Glomerular endothelial cell (primary cell): Measurements from ENCODE around the gene ANKRD13A. TPM values are rescaled to one million over a fixed set of nuclear protein-coding genes. Genes with fewer than 3 reads are reported as not detected.
A peak's percentile ranks its signal among the peaks of the same experiment; 100 is the strongest.

Source experiments
- DNase-seq: peaks from one replicate; pipeline ENCODE4 v3.0.0-alpha.2; 2011; ENCODE audit warnings: low read depth, low spot score; ENCODE audit errors: extremely low read depth
- total RNA-seq: library from RNA; depleted of rRNA; stranded (reverse); fragments of >200 nt; gene quantifications from 2 replicates; pipeline ENCODE4 v1.2.3, GENCODE V29; 2015

ANKRD13A gene
- 33.3 and 62.4 TPM in 2 replicates for total RNA-seq

- DNase-seq, result peak; percentile 88
These were observed at the start of gene ANKRD13A for GRCh38 chr12:109998904-109999648. TSS of gene ANKRD13A (plus strand) at chr12:109999430. CDS start at chr12:109999689, 259 bp downstream.

GRCh38 chr12:109950625-109951024, 48.6 kb upstream of the ANKRD13A start:
- no peak for DNase-seq

GRCh38 chr12:109951136-109951535, 48.1 kb upstream of the ANKRD13A start:
- no peak for DNase-seq

- DNase-seq, result no peak
These were observed 47.5 kb upstream of the ANKRD13A start for GRCh38 chr12:109951751-109952150.

GRCh38 chr12:109952160-109952858, 46.9 kb upstream of the ANKRD13A start:
- no peak for DNase-seq

- DNase-seq, result no peak
These were observed 46.4 kb upstream of the ANKRD13A start for GRCh38 chr12:109952873-109953272.

DNA sequence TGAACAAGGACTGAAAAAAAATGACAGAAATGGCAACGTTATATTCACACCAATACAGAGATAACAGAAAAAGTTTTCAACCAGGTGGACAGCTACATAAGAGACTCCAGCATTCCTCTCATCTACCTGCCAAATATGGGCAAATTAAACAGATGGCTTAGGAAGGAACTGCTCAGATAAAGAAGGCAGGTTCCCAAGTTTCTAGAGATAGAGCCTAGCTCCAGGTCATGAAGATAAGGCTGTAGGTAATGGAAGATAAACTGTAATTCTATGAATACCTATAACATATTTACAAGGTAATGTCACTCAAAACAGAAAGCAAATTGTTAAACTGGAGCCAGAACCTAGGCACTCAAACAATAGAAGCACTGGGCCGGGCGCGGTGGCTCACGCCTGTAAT, 45.6 kb upstream of the ANKRD13A start:
- DNase-seq, result no peak

GRCh38 chr12:109958374-109958773, 40.9 kb upstream of the ANKRD13A start:
- no peak for DNase-seq

DNA sequence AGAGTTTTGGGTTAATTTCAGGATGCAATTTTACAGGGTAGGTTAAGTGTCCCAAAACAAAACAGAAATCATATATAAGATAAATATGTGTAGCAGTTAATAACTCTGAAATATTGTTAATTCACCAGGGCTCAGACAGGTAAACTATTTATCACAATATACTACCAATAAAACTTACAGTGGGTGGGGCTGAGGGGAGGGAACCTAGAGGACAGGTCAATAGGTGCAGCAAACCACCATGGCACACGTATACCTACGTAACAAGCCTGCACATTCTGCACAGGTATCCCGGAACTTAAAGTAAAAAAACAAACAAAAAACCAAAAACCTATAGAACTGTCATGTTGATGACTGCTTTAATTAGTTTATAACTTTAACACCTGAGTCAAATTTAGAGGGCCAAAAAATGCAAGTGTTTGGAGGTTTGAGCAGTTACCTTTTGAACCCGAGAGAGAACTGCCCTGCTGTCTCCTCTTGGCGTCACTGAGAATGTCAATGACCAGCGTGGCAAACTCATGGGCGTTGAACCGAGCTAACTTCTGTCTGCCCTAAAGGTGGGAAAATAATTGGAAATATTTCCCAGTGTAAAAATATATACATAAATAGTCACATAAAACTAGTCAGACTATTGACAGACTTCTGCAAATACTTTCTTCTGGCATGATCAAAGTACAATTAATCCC, 39.7 kb upstream of the ANKRD13A start:
- DNase-seq, result no peak

DNA sequence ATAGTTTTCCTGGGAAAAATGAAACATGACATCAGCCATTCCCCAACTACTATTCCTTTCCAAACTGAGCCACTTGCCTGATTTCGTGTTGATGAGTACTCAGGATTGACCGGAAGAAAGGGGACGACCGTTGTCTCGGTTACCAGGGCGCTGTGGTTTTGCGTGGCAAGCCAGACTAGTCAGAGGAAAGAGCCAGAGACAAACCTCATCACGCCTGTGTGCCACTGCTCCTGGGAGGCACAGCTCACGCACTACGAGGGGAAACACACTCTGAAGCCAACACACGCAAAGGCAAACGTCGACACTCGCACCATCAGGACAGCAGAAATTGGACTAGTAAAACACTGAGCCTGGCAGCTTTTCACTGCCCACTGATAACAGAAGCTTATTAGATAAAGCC, 38.0 kb upstream of the ANKRD13A start:
- peak; percentile 42 for DNase-seq

DNA sequence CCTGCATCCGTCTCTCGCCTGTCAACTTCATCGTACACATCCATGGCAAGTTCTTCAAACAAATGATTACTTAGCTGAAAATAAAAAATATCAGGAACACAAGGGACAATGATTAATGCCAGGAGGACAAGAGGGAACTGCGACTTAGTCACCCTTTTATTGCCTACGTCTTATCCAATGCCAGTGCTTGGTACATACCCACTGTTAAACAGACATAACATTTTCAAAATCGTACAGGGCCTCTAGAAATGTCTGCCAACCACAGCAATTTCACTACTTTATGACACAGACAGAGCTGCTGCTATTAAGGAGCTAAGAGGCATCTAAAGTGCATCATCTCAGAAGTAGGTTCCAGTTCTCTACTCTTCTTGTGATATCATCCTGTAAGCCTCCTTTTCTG, 37.6 kb upstream of the ANKRD13A start:
- no peak for DNase-seq

DNA sequence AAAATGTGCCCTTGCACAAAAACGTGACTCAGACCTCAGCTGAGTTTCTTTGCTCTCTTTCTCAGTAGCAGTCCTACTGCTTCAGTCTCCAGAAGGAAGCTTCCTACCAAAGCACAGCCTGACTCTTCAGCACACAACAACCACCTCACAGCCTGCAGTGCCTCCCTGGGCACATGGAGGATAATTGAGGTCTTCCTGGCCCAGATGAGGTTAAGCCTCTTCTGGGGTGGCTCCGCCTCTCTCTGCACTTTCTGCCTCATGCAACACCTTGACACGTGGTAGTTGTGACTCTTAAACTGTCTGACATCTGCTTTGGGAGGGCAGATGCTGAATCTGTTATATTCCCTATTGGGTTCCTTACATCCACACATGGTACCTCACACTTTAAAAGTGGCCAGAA, 36.8 kb upstream of the ANKRD13A start:
- DNase-seq, result no peak

GRCh38 chr12:109963330-109963729, 35.9 kb upstream of the ANKRD13A start:
- DNase-seq, result no peak

DNA sequence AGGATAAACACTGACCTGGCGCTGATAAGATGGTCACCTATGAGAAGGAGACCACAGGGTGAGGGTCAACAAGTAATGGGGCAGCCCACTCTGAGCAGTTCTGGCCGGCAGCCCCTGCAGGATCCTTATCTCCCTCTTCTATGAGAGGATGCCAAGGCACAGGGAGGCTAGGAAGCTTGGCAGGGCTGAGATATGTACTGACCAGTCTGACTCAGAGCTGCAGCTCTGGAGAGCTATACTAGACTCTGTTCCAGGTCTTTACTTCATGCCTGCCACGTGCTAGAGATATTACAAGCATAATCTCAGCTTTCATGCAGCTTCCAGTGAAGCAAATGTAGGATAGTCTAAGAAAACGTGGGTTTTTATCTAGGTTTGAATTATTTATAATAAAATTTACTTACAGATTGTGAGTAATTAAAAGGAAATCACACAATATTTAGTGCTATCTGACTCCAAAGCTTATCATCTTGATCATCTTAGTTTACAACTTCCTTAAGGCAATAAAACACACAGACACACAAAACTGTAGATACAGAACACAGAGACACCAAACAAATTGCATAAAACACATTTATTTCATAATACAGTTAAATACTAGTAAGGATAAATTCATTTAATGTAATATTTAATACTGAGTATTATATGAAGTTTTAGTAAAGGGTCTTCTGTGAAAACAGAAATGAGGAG, 35.3 kb upstream of the ANKRD13A start:
- DNase-seq, result no peak

DNA sequence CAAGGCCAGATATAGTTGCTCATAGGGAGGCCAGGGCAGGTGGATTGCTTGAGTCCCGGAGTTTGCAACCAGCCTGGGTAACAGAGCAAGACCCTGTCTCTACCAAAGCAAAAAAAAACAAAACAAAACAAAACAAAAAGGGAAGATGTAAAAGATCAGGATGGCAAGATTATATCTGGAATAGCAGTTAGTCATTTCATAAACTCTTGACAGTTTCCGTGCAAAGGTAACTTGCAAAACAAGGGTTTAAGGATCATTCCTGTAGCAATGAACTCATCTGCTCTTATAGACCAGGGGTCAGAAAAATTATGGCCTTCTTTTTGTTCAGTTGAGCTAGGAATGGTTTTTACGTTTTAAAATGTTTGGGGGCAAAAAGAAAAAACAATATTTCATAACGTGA, 32.7 kb upstream of the ANKRD13A start:
- DNase-seq, result no peak

GRCh38 chr12:109967383-109968031, 31.7 kb upstream of the ANKRD13A start:
- DNase-seq, result no peak

DNA sequence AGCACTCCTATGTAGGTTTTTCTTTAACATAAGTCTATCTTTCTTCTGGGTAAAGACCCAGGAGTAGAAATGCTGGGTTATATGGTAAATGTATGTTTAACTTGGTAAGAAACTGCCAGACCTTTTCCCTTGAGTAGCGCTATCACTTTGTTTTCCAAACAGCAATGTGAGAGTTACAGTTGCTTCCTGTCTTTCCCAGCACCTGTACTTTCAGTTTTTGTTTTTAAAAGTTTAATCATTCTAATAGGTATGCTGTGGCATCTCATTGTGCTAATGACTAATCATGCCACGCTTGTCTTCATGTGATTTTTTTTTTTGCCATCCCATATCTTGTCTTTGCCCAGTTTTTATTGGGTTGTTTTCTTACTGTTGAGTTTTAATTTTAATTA, 31.2 kb upstream of the ANKRD13A start:
- no peak for DNase-seq

DNA sequence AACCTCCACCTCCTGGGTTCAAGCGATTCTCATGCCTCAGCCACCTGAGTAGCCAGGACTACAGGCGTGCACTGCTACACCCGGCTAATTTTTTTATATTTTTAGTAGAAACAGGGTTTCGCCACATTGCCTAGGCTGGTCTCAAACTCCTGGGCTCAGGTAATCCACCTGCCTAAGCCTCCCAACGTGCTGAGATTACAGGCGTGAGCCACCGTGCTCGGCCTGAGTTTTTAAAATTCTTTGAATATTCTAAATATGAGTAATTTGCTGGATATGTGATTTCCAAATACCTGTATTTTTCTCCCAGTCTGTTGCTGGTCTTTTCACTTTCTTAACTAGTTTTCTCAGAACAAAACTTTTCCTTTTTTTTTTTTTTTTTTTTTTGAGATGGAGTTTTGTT, 30.4 kb upstream of the ANKRD13A start:
- DNase-seq, result no peak

DNA sequence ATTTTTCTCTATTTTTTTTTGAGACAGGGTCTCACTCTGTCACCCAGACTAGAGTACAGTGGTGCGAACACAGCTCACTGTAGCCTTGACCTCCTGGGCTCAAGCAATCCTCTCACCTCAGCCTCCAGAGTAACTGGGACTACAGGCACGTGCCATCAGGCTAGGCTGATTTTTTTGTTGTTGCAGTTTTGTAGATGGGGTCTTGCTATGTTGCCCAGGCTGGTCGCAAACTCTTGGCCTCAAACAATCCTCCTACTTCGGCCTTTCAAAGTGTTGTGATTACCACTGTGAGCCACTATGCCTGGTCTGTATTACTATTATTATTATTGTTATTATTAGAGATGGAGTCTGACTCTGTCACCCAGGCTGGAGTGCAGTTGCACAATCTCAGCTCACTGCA, 26.4 kb upstream of the ANKRD13A start:
- DNase-seq, result no peak

DNA sequence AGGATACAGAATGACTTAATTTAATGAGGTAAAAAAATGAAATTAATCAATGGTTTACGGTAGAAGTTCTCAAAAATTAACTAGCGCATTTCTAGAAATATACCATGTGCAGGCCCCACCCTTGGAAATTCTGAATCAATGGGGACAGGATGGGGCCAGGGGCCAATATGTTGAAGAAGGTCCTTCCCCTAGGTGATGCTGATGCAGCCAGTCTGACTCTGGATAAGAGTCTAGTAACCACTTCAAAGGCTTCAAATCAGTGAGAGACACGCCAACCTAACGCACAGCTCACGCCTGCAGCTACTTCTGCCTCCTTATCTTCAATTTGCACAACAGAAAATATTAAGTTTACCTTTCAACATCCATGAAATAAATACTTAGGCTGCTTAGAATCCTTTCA, 17.9 kb upstream of the ANKRD13A start:
- DNase-seq, result no peak

DNA sequence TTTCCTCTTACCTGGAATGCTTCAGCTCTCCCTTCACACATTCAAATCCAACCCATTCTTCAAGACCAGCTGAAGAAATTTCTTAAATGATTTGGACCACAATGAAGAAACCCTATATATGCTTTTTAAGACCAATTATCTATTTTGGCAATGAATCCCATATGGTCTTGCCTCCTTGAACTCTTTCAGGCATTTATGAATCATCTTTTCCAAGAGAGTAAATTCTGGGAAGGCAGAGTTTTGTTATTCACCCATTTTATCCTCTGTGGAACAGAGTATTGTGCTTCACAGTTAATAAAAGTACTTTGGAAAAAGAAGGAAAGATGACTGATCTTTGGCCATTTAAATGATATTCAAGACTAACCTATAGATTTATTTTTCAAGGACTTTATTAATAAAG, 17.0 kb upstream of the ANKRD13A start:
- DNase-seq, result no peak
